Testis (tissue), 3 donors: ENCODE data around the gene LACC1. TPM values are rescaled to one million over a fixed set of nuclear protein-coding genes. Genes with fewer than 3 reads are reported as not detected.

ENCODE experiments used
- DNase-seq: peaks from one replicate; pipeline ENCODE4 v3.0.0-alpha.2; 2019
- H3K27ac ChIP-seq, 2 donors: fragments of 200-600 bp; sonication (generic); one replicate each; pipeline ENCODE4 v1.5.1; 2019
- H3K27me3 ChIP-seq: fragments of 200-600 bp; sonication (generic); one replicate; pipeline ENCODE4 v1.5.1; 2019
- H3K36me3 ChIP-seq: fragments of 200-600 bp; sonication (generic); one replicate; pipeline ENCODE4 v1.5.1; 2017; ENCODE audit warnings: low read depth; ENCODE audit errors: missing control alignments
- H3K4me1 ChIP-seq: fragments of 200-600 bp; sonication (generic); one replicate; pipeline ENCODE4 v1.5.1; 2019
- H3K4me3 ChIP-seq, 2 donors: fragments of 200-600 bp; sonication (generic); one replicate each; pipeline ENCODE4 v1.5.1; 2017 to 2019
- H3K9me3 ChIP-seq: fragments of 200-600 bp; sonication (generic); one replicate; pipeline ENCODE4 v1.5.1; 2017
- CTCF ChIP-seq, 3 experiments: fragments of 450-650 bp in 2 of 3; fragments of 200-600 bp in 1 of 3; sonication (generic) in 1 of 3; IDR thresholded peaks; one replicate each; pipeline ENCODE4 v1.5.1; 2016 to 2019; ENCODE audit warnings: antibody characterized with exemption in 3 of 3, mild to moderate bottlenecking in 2 of 3, moderate library complexity in 1 of 3
- POLR2A ChIP-seq: fragments of 450-650 bp; IDR thresholded peaks from one replicate; pipeline ENCODE4 v1.6.1; 2017; ENCODE audit warnings: antibody characterized with exemption, mild to moderate bottlenecking, moderate library complexity
- WGBS, 2 donors: methylation state at CpG; one replicate each; pipeline ENCODE4 v1.1.5; 2018; 5-methylcytosine and 5-hydroxymethylcytosine counted together
- intact Hi-C: fragments of 100-400 bp; cut with DNase I; formaldehyde crosslinking; loops from one replicate; pipeline ENCODE4 v1.15.1; 2023; ENCODE audit warnings: low total_unique reads
- polyA plus RNA-seq: library from polyadenylated mRNA; stranded (reverse); fragments of 350-450 nt; fragmentation: Illumina TruSeq; extraction: RNeasy Lipid Tissue Mini Kit (QIAGEN cat#74804); gene quantifications from one replicate; pipeline ENCODE4 v1.2.3, GENCODE V29; 2014; ENCODE audit warnings: low read depth, low replicate concordance; ENCODE audit not compliant: insufficient read depth
- total RNA-seq, 2 donors: library from RNA; depleted of rRNA; stranded (reverse); fragments of >200 nt; gene quantifications; one replicate each; pipeline ENCODE4 v1.2.3, GENCODE V29; 2016

The LACC1 gene
- total and polyA plus RNA-seq, 3 donors from 2014 or later = 6.1 to 34.4 (median 29.1) TPM

DNA sequence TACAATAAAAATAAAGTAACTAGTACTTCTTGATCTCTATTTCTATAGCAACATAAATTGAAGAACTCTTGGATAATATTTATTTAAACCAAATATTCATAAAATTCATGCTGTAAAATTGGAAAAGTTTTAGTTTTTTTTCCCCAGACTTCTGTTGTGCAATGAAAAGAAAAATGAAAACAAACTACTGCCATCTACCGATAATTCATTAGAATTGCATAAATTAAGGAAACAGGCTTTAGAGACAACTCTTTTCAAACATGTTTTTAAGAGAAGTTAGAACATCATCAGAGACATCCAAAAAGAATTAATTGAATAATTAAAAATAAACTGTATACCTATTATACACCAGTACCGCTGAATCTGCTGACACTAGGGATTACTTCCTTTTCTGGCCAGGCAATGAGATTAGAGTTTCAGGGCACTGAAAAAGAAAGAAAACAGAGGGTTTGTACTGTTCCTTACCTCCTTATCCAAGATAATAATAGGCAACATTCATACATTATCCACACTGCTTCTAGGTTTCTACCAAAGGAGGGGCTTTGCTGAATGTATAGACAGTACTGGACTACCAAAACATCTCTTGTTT, 5.1 kb upstream of the LACC1 start:
- no peak for DNase-seq
- intact Hi-C loops = no loop called here
- WGBS, 2 donors = 22 to 30% methylated on average over 2 of the region's 2 CpGs

DNA sequence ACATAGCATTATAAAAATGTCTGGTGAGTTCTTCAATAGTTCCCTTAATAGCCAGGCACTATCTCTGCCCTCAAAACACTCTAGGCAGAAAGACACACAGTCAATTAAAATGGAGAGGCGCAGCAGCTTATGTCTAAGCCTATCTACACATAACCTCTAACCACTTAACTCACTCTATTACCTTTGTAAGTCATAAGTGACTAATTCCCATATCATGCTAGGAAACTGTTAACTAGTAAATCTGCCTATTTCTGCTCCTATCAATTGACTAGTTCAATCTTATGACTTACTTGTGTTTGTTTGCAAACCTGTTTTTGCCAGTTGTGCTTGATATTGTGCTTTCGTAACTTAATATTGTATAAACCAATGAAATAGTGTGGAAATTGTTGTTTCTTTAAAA, 3.3 kb upstream of the LACC1 start:
- Histone ChIP-seq H3K4me1 (peaks cover 5% of the 10 kb centered on the region), H3K9me3 (no peaks in the 10 kb centered on the region), H3K27ac (no peak overlapping the region), H3K27me3 (no peaks in the 10 kb centered on the region), H3K4me3 (no peak overlapping the region), H3K36me3 (no peaks in the 10 kb centered on the region)
- TF ChIP-seq POLR2A = no peak
- TF ChIP-seq CTCF (IDR thresholded peaks at IDR 0.05) = no peak
- intact Hi-C loops = no loop called here
- WGBS, 2 donors = 94 to 95% methylated on average over 2 of the region's 2 CpGs
- DNase-seq = no peak

More for the DNA sequence above, 5.1 kb upstream of the LACC1 start:
- Histone ChIP-seq H3K27me3 (no peaks in the 10 kb centered on the region), H3K4me3 (no peak overlapping the region), H3K36me3 (no peaks in the 10 kb centered on the region), H3K4me1 (peaks cover 5% of the 10 kb centered on the region), H3K9me3 (no peaks in the 10 kb centered on the region), H3K27ac (no peak overlapping the region)
- TF ChIP-seq CTCF (IDR thresholded peaks at IDR 0.05) (peak; percentile 10 to 58 (median 11)), POLR2A (no peak)

GRCh38 chr13:43877326-43877725, 2.4 kb upstream of the LACC1 start:
- intact Hi-C loops = no loop called here

GRCh38 chr13:43877766-43878165, 1.9 kb upstream of the LACC1 start:
- H3K36me3 ChIP-seq = no peaks in the 10 kb centered on the region
- H3K9me3 ChIP-seq = no peaks in the 10 kb centered on the region
- no peak for DNase-seq
- WGBS, 2 donors = 64 to 79% methylated on average over 1 of the region's 1 CpG
- H3K27ac ChIP-seq = no peak overlapping the region
- peaks cover 5% of the 10 kb centered on the region for H3K4me1 ChIP-seq
- intact Hi-C loops = no loop called here
- no peak overlapping the region for H3K4me3 ChIP-seq
- TF ChIP-seq CTCF (IDR thresholded peaks at IDR 0.05) (no peak), POLR2A (no peak)
- no peaks in the 10 kb centered on the region for H3K27me3 ChIP-seq

More at GRCh38 chr13:43877326-43877725, 2.4 kb upstream of the LACC1 start:
- Histone ChIP-seq H3K27me3 (no peaks in the 10 kb centered on the region), H3K27ac (no peak overlapping the region), H3K4me1 (peaks cover 5% of the 10 kb centered on the region), H3K36me3 (no peaks in the 10 kb centered on the region), H3K4me3 (no peak overlapping the region), H3K9me3 (no peaks in the 10 kb centered on the region)
- DNase-seq = no peak
- no peak for TF ChIP-seq CTCF (IDR thresholded peaks at IDR 0.05)
- TF ChIP-seq POLR2A = no peak
